ENCODE measurements around the gene TMCO4. TPM values are rescaled to one million over a fixed set of nuclear protein-coding genes. Genes with fewer than 3 reads are reported as not detected.
"Not testable (repeated sequence)": the region's sequence is repeated elsewhere in the genome, so short reads cannot be mapped to it uniquely, and the experiment has no call there.

TMCO4 gene
- 10 to 100 TPM; 16.3 to 16.9 TPM for total RNA-seq

- DNase-seq, result peak; percentile 74
- peaks cover 42% of the 10 kb centered on the region for H3K4me1 Mint-ChIP-seq
- peaks cover 17% of the 10 kb centered on the region for H3K36me3 Mint-ChIP-seq (ENCODE audit: low read depth)
- H3K4me3 Mint-ChIP-seq, result peak within 1 kb of the TSS; percentile 80
- H3K27ac Mint-ChIP-seq, result peak within 1 kb of the TSS; percentile 85
- peaks cover 4% of the 10 kb centered on the region for H3K27me3 Mint-ChIP-seq
- POLR2A ChIA-PET, result interaction anchor here (0.7 to 0.9 kb wide), 2 partner anchors 9 to 83 kb away, joined by 3 read pairs; partner anchors contain the start of gene OTUD3
- CTCF ChIA-PET, result interaction anchor here (0.9 kb wide), 1 partner anchor 137 kb away, joined by 3 read pairs; no protein-coding TSS in a partner anchor
- H3K9me3 Mint-ChIP-seq, result no peaks in the 10 kb centered on the region
Observed at GRCh38 chr1:19799230-19800075, at the start of gene TMCO4. Gene TMCO4 (minus strand): TSS chr1:19799916. CDS start chr1:19780758, 19,158 bp downstream.

DNA sequence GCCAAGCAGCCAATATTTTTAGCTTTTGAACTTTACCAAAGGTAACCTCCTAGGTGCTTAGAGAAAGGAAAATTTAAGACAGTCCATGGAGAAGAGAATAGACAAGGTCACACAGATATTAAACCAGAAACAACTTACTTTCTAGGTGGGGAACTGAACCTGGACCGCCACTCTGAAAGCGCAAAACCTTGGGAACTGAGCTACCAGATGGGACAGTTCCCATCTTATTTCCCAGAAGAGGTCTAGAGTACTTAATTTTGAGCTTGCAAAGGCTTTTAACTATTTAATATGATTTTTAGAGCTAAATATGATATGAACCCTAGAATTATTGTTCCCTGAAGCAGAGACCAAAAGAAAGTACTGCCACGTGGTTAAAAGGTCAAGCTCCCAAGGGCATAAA is 49.6 kb upstream of the TMCO4 start:
- DNase-seq; H3K9me3 Mint-ChIP-seq; H3K4me1 Mint-ChIP-seq; H3K36me3 Mint-ChIP-seq (ENCODE audit: low read depth); POLR2A ChIA-PET; H3K27ac Mint-ChIP-seq; H3K4me3 Mint-ChIP-seq: not testable (repeated sequence)
- peaks cover 28% of the 10 kb centered on the region for H3K27me3 Mint-ChIP-seq
- CTCF ChIA-PET, result interaction anchor here (1.2 kb wide), 1 partner anchor 9 kb away, joined by 3 read pairs; no protein-coding TSS in a partner anchor

GRCh38 chr1:19847334-19847733 is 47.6 kb upstream of the TMCO4 start:
- POLR2A ChIA-PET; CTCF ChIA-PET; H3K4me3 Mint-ChIP-seq; H3K4me1 Mint-ChIP-seq; H3K27ac Mint-ChIP-seq; H3K9me3 Mint-ChIP-seq; H3K36me3 Mint-ChIP-seq (ENCODE audit: low read depth); DNase-seq: not testable (repeated sequence)
- H3K27me3 Mint-ChIP-seq, result peaks cover 28% of the 10 kb centered on the region

GRCh38 chr1:19846338-19846737 is 46.6 kb upstream of the TMCO4 start:
- ChIA-PET CTCF (no interaction called here), POLR2A (no interaction called here)
- peaks cover 28% of the 10 kb centered on the region for H3K27me3 Mint-ChIP-seq
- no peak overlapping the region for H3K27ac Mint-ChIP-seq
- DNase-seq, result no peak
- no peaks in the 10 kb centered on the region for H3K9me3 Mint-ChIP-seq
- H3K36me3 Mint-ChIP-seq (ENCODE audit: low read depth), result no peaks in the 10 kb centered on the region
- no peak overlapping the region for H3K4me3 Mint-ChIP-seq
- H3K4me1 Mint-ChIP-seq, result no peaks in the 10 kb centered on the region

DNA sequence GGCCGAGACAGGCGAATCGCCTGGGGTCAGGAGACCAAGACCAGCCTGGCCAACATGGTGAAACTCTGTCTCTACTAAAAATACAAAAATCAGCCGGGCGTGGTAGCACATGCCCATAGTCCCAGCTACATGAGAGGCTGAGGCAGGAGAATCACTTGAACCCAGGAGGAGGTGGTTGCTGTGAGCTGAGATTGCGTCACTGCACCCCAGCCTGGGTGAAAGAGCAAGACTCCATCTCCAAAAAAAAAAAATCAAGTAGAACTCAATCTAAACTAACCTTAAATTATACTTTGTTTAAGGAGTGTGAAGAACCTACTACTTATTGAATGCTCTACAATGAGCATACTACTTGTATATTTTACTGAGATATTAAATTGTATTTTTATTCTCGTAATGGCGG is 45.8 kb upstream of the TMCO4 start:
- peaks cover 28% of the 10 kb centered on the region for H3K27me3 Mint-ChIP-seq
- H3K4me1 Mint-ChIP-seq, result no peaks in the 10 kb centered on the region
- no peaks in the 10 kb centered on the region for H3K9me3 Mint-ChIP-seq
- no peak overlapping the region for H3K27ac Mint-ChIP-seq
- CTCF ChIA-PET, result no interaction called here
- POLR2A ChIA-PET, result no interaction called here
- no peak for DNase-seq
- H3K36me3 Mint-ChIP-seq (ENCODE audit: low read depth), result no peaks in the 10 kb centered on the region
- no peak overlapping the region for H3K4me3 Mint-ChIP-seq

DNA sequence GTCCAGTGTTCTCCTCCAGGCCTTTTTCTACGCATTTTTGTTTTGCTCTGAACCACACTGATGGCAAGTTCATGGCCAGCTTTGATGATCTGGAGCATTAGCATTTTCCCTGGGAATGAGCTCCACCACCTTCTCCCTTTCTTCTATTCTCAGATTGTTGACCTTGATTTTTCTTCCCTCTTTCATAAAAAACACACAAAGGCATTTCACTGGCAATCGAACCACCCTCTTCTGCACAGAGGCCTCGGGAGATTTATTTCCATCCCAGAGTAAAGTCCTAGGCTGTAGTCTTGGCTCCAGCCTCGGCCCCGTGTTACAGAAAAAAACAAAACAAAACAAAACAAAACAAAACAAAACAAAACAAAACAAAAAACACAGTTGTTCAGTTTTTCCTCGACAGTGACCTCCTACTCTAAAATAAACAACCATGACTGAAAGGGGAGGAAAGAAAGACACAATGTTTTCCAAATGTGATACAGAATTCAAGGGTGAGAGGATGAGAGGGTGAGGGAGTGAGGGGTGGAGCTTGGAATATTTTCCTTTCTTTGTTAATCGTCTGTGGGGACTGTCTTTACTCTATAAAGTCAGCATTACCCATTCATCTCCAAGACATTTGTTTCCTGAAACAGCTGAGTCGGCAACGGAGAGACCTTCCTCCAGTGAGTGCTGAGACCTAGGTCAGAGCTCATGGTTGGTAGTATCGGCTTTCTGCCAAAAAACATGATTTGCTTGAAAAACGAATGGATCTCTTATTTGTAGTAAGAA is 45.2 kb upstream of the TMCO4 start:
- no peaks in the 10 kb centered on the region for H3K36me3 Mint-ChIP-seq (ENCODE audit: low read depth)
- H3K27me3 Mint-ChIP-seq, result peaks cover 28% of the 10 kb centered on the region
- ChIA-PET CTCF (no interaction called here), POLR2A (interaction anchor here (1.3 kb wide), 1 partner anchor 9 kb away, joined by 3 read pairs; no protein-coding TSS in a partner anchor)
- H3K4me1 Mint-ChIP-seq, result no peaks in the 10 kb centered on the region
- no peak overlapping the region for H3K27ac Mint-ChIP-seq
- H3K9me3 Mint-ChIP-seq, result no peaks in the 10 kb centered on the region
- no peak overlapping the region for H3K4me3 Mint-ChIP-seq
- DNase-seq, result no peak

DNA sequence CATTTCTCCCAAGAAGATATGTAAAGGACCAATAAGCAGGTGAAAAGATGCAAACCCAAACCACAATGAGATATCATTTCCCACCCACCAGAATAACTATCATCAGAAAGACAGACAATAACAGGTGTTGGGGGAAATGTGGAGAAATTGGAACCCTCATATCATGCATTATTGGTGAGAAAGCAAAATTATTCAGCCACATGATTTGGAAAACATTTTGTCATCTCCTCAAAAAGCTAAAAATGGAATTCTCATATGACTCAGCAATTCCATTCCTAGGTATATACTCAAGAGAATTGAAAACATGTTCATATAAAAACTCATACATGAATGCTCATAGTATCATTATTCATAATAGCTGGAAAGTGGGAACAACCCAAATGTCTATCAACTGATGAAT is 40.5 kb upstream of the TMCO4 start:
- Mint-ChIP-seq H3K27me3 (peaks cover 24% of the 10 kb centered on the region), H3K9me3 (no peaks in the 10 kb centered on the region), H3K36me3 (ENCODE audit: low read depth) (no peaks in the 10 kb centered on the region), H3K4me3 (no peak overlapping the region), H3K4me1 (no peaks in the 10 kb centered on the region), H3K27ac (no peak overlapping the region)
- ChIA-PET POLR2A (no interaction called here), CTCF (no interaction called here)
- no peak for DNase-seq

- Mint-ChIP-seq H3K27ac (no peak overlapping the region), H3K9me3 (no peaks in the 10 kb centered on the region), H3K36me3 (ENCODE audit: low read depth) (no peaks in the 10 kb centered on the region), H3K4me3 (no peak overlapping the region), H3K27me3 (peaks cover 20% of the 10 kb centered on the region), H3K4me1 (no peaks in the 10 kb centered on the region)
- ChIA-PET POLR2A (no interaction called here), CTCF (no interaction called here)
- no peak for DNase-seq
Observed at GRCh38 chr1:19837866-19838265, 38.1 kb upstream of the TMCO4 start.

DNA sequence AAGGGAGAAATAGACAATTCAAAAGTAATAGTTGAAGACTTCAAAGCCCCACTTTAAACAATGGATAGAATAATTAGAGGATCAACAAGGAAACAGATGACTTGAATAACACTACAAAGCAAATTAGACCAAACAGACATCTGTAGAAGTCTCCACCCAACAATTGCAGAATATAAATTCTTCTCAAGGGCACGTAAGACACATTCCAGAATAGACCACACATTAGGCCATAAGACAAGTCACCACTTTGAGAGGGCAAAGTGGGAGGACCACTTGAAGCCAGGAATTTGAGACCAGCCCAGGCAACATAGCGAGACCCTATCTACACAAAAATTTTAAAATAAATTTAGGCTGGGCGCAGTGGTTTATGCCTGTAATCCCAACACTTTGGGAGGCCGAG is 35.9 kb upstream of the TMCO4 start:
- no peak overlapping the region for H3K4me3 Mint-ChIP-seq
- no peaks in the 10 kb centered on the region for H3K9me3 Mint-ChIP-seq
- ChIA-PET CTCF (interaction anchor here (0.7 kb wide), 1 partner anchor 77 kb away, joined by 5 read pairs; no protein-coding TSS in a partner anchor), POLR2A (no interaction called here)
- no peaks in the 10 kb centered on the region for H3K36me3 Mint-ChIP-seq (ENCODE audit: low read depth)
- no peaks in the 10 kb centered on the region for H3K4me1 Mint-ChIP-seq
- DNase-seq, result no peak
- H3K27ac Mint-ChIP-seq, result no peak overlapping the region
- H3K27me3 Mint-ChIP-seq, result peaks cover 34% of the 10 kb centered on the region

GRCh38 chr1:19831441-19831840 is 31.7 kb upstream of the TMCO4 start:
- DNase-seq, result no peak
- Mint-ChIP-seq H3K9me3 (no peaks in the 10 kb centered on the region), H3K27ac (no peak overlapping the region), H3K36me3 (ENCODE audit: low read depth) (no peaks in the 10 kb centered on the region), H3K4me1 (no peaks in the 10 kb centered on the region), H3K4me3 (no peak overlapping the region), H3K27me3 (peaks cover 37% of the 10 kb centered on the region)
- CTCF ChIA-PET, result no interaction called here
- POLR2A ChIA-PET, result no interaction called here

DNA sequence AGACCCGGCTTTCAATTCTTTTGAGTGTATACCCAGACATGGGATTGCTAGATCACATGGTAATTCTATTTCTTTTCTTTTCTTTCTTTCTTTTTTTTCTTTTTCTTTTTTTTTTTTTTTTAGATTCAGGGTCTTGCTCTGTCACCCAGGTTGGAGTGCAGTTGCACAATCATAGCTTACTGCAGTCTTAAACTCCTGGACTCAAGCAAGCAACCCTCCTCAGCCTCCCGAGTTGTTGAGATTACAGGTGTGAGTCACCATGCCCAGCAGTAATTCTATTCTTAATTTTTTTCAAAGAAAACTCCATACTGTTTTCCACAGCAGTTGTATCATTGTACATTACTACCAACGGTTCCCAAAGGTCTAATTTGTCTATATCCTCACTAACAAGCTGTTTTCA is 28.8 kb upstream of the TMCO4 start:
- Mint-ChIP-seq H3K4me3 (no peak overlapping the region), H3K27me3 (peaks cover 32% of the 10 kb centered on the region), H3K36me3 (ENCODE audit: low read depth) (no peaks in the 10 kb centered on the region), H3K9me3 (no peaks in the 10 kb centered on the region), H3K27ac (no peak overlapping the region), H3K4me1 (peaks cover 6% of the 10 kb centered on the region)
- no peak for DNase-seq
- ChIA-PET POLR2A (no interaction called here), CTCF (interaction anchor here (0.7 kb wide), 1 partner anchor 34 kb away, joined by 3 read pairs; no protein-coding TSS in a partner anchor)

DNA sequence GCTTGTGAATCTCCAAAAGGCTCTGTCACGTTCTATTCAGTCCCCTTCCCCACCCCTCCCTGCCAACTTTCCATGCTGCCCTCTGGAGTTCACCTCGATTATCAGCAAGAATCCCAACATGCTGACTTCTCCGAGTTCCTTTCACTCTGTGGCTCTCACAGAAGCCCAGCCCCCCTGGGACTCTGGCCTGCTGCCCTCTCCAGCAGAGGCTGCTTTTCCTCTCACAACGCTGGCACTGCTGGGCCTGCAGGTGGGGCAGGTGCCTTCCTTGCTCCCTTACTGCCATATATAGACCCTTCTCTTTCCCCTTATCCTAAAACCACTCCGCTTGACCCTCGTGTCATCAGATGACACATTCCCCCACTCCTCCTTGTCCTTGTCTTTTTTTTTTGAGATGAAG is 25.6 kb upstream of the TMCO4 start:
- CTCF ChIA-PET, result no interaction called here
- H3K27me3 Mint-ChIP-seq, result peaks cover 17% of the 10 kb centered on the region
- peaks cover 6% of the 10 kb centered on the region for H3K4me1 Mint-ChIP-seq
- H3K27ac Mint-ChIP-seq, result no peak overlapping the region
- no peaks in the 10 kb centered on the region for H3K36me3 Mint-ChIP-seq (ENCODE audit: low read depth)
- no peaks in the 10 kb centered on the region for H3K9me3 Mint-ChIP-seq
- POLR2A ChIA-PET, result no interaction called here
- DNase-seq, result no peak
- H3K4me3 Mint-ChIP-seq, result no peak overlapping the region

DNA sequence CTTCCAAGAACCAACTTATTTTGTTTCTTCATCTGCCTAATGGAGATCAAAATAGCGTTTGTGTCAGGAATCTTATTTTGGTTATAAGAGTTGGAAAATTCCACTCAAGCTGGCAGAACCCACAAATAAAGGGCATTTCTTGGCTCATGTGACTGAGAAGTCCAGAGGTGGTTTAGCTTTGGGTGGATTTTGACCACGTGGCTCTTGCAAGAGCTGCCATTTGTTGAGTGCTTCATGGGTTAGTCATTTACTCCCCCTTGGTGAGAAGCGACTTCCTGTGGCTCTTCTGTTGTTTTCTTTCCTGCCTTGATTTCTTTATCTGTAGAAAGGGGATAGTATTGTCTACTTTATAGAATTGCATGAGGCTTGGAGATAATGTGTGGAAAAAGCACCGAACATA is 24.8 kb upstream of the TMCO4 start:
- CTCF ChIA-PET, result no interaction called here
- DNase-seq, result no peak
- H3K9me3 Mint-ChIP-seq, result no peaks in the 10 kb centered on the region

More for the DNA sequence above, 24.8 kb upstream of the TMCO4 start:
- Mint-ChIP-seq H3K27ac (no peak overlapping the region), H3K4me1 (peaks cover 6% of the 10 kb centered on the region), H3K4me3 (no peak overlapping the region), H3K36me3 (ENCODE audit: low read depth) (no peaks in the 10 kb centered on the region), H3K27me3 (peaks cover 15% of the 10 kb centered on the region)
- POLR2A ChIA-PET, result no interaction called here

Data from activated CD4-positive, alpha-beta memory T cell treated with anti-CD3 and anti-CD28 coated beads, Interleukin-2, amount 10 ng/mL, durations not matched to agents 7 days and 5 days (primary cell).